DMS153 treated with DMSO at 0.1 percent for 48 hours (cell line): ENCODE data around the gene LRTM2.

Experiments used
- DNase-seq: peaks from one replicate; lab custom pipeline; 2025; ENCODE audit not compliant: unreplicated experiment; lab: John Stamatoyannopoulos, UW

Gene LRTM2

GRCh38 chr12:1863823-1864222, 43.5 kb downstream of the LRTM2 start:
- DNase-seq, result no peak

- no peak for DNase-seq
These were observed 44.1 kb downstream of the LRTM2 start for GRCh38 chr12:1864456-1864855.

- DNase-seq, result no peak
These were observed 44.5 kb downstream of the LRTM2 start for GRCh38 chr12:1864867-1865266.

GRCh38 chr12:1865284-1865866, 45.0 kb downstream of the LRTM2 start:
- DNase-seq, result no peak

GRCh38 chr12:1869145-1869544, 48.8 kb downstream of the LRTM2 start:
- no peak for DNase-seq

GRCh38 chr12:1870086-1870485, 49.7 kb downstream of the LRTM2 start:
- no peak for DNase-seq

GRCh38 chr12:1870998-1871917, 50.9 kb downstream of the LRTM2 start:
- no peak for DNase-seq

GRCh38 chr12:1872001-1872400, 51.6 kb downstream of the LRTM2 start:
- no peak for DNase-seq

- no peak for DNase-seq
These were observed 52.1 kb downstream of the LRTM2 start for GRCh38 chr12:1872448-1872847.

- DNase-seq, result no peak
These were observed 53.5 kb downstream of the LRTM2 start for GRCh38 chr12:1873531-1874510.

GRCh38 chr12:1875608-1876007, 55.2 kb downstream of the LRTM2 start:
- no peak for DNase-seq

GRCh38 chr12:1876086-1876485, 55.7 kb downstream of the LRTM2 start:
- DNase-seq, result no peak

- no peak for DNase-seq
These were observed 57.0 kb downstream of the LRTM2 start for GRCh38 chr12:1877169-1877878.

- DNase-seq, result no peak
These were observed 57.8 kb downstream of the LRTM2 start for GRCh38 chr12:1878214-1878613.

GRCh38 chr12:1878695-1879094, 58.3 kb downstream of the LRTM2 start:
- DNase-seq, result no peak

- DNase-seq, result no peak
These were observed 59.3 kb downstream of the LRTM2 start for GRCh38 chr12:1879633-1880032.

GRCh38 chr12:1880153-1880845, 59.9 kb downstream of the LRTM2 start:
- DNase-seq, result no peak

GRCh38 chr12:1880876-1881275, 60.5 kb downstream of the LRTM2 start:
- no peak for DNase-seq

GRCh38 chr12:1881301-1881700, 60.9 kb downstream of the LRTM2 start:
- DNase-seq, result no peak

- no peak for DNase-seq
These were observed 61.6 kb downstream of the LRTM2 start for GRCh38 chr12:1881936-1882335.
